ENCODE data around the gene MEF2A.

The MEF2A gene

DNA sequence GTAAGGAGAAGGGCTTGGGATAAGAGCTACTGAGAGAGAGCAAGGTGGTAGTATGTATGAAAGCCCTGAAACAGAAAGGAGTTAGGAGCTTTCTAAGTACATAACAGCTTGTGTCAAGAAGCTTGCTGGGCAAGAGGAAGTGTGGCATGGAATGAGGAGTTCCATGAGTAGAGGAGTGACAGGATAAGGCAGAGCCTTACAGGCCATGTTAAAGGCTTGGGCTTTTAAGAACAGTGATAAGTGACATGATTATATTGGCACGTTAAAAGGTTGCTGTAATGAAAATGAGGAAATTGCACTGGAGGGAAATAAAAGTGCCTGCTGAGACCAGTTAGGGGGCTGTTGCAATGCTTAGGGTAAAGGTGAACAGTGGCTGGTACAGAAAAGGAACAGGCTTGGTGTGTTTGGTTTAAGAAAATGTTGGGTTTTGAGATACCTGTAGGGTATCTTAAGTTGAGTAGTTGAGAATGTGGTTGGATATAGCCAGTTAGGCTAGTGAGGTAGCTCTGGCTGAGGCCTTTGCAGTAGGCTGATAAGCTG lies 49.0 kb downstream of the MEF2A start:
- ChIA-PET CTCF (interaction anchor here (0.9 to 2.1 kb wide), 5 partner anchors 8 to 89 kb away, joined by 3 to 6 read pairs (median 4); no protein-coding TSS in a partner anchor), POLR2A (interaction anchor here (1.0 kb wide), 1 partner anchor 48 kb away, joined by 4 read pairs; no protein-coding TSS in a partner anchor)
- DNase-seq (ENCODE audit: extremely low spot score): no peak
- TF ChIP-seq, protein P1, sequence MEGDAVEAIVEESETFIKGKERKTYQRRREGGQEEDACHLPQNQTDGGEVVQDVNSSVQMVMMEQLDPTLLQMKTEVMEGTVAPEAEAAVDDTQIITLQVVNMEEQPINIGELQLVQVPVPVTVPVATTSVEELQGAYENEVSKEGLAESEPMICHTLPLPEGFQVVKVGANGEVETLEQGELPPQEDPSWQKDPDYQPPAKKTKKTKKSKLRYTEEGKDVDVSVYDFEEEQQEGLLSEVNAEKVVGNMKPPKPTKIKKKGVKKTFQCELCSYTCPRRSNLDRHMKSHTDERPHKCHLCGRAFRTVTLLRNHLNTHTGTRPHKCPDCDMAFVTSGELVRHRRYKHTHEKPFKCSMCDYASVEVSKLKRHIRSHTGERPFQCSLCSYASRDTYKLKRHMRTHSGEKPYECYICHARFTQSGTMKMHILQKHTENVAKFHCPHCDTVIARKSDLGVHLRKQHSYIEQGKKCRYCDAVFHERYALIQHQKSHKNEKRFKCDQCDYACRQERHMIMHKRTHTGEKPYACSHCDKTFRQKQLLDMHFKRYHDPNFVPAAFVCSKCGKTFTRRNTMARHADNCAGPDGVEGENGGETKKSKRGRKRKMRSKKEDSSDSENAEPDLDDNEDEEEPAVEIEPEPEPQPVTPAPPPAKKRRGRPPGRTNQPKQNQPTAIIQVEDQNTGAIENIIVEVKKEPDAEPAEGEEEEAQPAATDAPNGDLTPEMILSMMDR (IDR thresholded peaks at IDR 0.05; ENCODE audit: control extremely low read depth, extremely low read depth, low read depth, missing control alignments): no peak

GRCh38 chr15:99615460-99615859 lies 49.7 kb downstream of the MEF2A start:
- no peak for DNase-seq (ENCODE audit: extremely low spot score)
- ChIA-PET CTCF (interaction anchor here (0.8 to 2.1 kb wide), 6 partner anchors 9 to 88 kb away, joined by 3 to 6 read pairs (median 4); no protein-coding TSS in a partner anchor), POLR2A (interaction anchor here (1.0 kb wide), 1 partner anchor 48 kb away, joined by 4 read pairs; no protein-coding TSS in a partner anchor)
- TF ChIP-seq, protein P1 (IDR thresholded peaks at IDR 0.05; ENCODE audit: control extremely low read depth, extremely low read depth, low read depth, missing control alignments): no peak

- TF ChIP-seq, protein P1 (IDR thresholded peaks at IDR 0.05; ENCODE audit: control extremely low read depth, extremely low read depth, low read depth, missing control alignments): no peak
- CTCF ChIA-PET: interaction anchor here (0.8 to 1.7 kb wide), 3 partner anchors 10 to 88 kb away, joined by 3 to 6 read pairs (median 4); no protein-coding TSS in a partner anchor
- no peak for DNase-seq (ENCODE audit: extremely low spot score)
- POLR2A ChIA-PET: no interaction called here
Observed at GRCh38 chr15:99616129-99616528, 50.3 kb downstream of the MEF2A start.

GRCh38 chr15:99616773-99617342 lies 51.1 kb downstream of the MEF2A start:
- ChIA-PET CTCF (no interaction called here), POLR2A (no interaction called here)
- no peak for DNase-seq (ENCODE audit: extremely low spot score)
- TF ChIP-seq, protein P1 (IDR thresholded peaks at IDR 0.05; ENCODE audit: control extremely low read depth, extremely low read depth, low read depth, missing control alignments): no peak

- TF ChIP-seq, protein P1 (IDR thresholded peaks at IDR 0.05; ENCODE audit: control extremely low read depth, extremely low read depth, low read depth, missing control alignments): no peak
- CTCF ChIA-PET: interaction anchor here (1.0 kb wide), 1 partner anchor 13 kb away, joined by 4 read pairs; no protein-coding TSS in a partner anchor
- no peak for DNase-seq (ENCODE audit: extremely low spot score)
- POLR2A ChIA-PET: no interaction called here
Observed at GRCh38 chr15:99618941-99619411, 53.2 kb downstream of the MEF2A start.

DNA sequence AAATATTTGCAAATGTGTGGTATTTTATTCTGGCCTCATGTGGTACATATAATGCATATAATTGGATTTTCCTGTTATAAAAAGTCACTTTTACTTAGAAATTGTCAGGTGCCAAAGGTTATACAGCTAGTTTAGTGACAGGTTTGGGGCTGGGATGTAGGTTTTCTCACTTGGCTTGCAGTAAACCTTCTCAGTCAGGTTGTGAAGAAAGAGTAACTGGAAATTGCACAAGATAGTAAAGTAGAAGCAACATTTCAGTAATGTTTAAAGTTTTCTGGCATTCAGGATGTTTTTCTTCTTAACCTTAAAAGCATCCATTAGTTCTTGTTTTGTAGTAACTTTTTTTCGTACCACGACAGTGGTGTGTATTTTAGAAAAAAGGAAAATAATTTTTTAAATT lies 53.9 kb downstream of the MEF2A start:
- ChIA-PET CTCF (no interaction called here), POLR2A (no interaction called here)
- TF ChIP-seq, protein P1 (IDR thresholded peaks at IDR 0.05; ENCODE audit: control extremely low read depth, extremely low read depth, low read depth, missing control alignments): no peak
- DNase-seq (ENCODE audit: extremely low spot score): no peak
